Cortex of kidney (tissue), 1 donor: ENCODE data around the gene LAMA3.

Experiments used
- DNase-seq: peaks from one replicate; lab custom pipeline; 2025; lab: John Stamatoyannopoulos, UW

LAMA3 gene

GRCh38 chr18:23850215-23850614 is 161.0 kb downstream of the LAMA3 start:
- DNase-seq: no peak

- DNase-seq: no peak
These were observed 162.3 kb downstream of the LAMA3 start for GRCh38 chr18:23851470-23852002.

- no peak for DNase-seq
These were observed 163.2 kb downstream of the LAMA3 start for GRCh38 chr18:23852236-23853045.

- DNase-seq: no peak
These were observed 164.4 kb downstream of the LAMA3 start for GRCh38 chr18:23853448-23854195.

GRCh38 chr18:23855721-23856120 is 166.5 kb downstream of the LAMA3 start:
- DNase-seq: no peak

- DNase-seq: no peak
These were observed 167.4 kb downstream of the LAMA3 start for GRCh38 chr18:23856466-23857163.

- DNase-seq: no peak
These were observed 167.9 kb downstream of the LAMA3 start for GRCh38 chr18:23857164-23857552.

- no peak for DNase-seq
These were observed 168.5 kb downstream of the LAMA3 start for GRCh38 chr18:23857756-23858155.

- DNase-seq: no peak
These were observed 170.4 kb downstream of the LAMA3 start for GRCh38 chr18:23859466-23860336.

GRCh38 chr18:23861326-23861725 is 172.1 kb downstream of the LAMA3 start:
- no peak for DNase-seq

GRCh38 chr18:23861805-23862470 is 172.7 kb downstream of the LAMA3 start:
- DNase-seq: no peak

- no peak for DNase-seq
These were observed 175.4 kb downstream of the LAMA3 start for GRCh38 chr18:23864624-23865023.

GRCh38 chr18:23867006-23867405 is 177.8 kb downstream of the LAMA3 start:
- no peak for DNase-seq

GRCh38 chr18:23868136-23868785 is 179.0 kb downstream of the LAMA3 start:
- no peak for DNase-seq

- DNase-seq: no peak
These were observed 181.6 kb downstream of the LAMA3 start for GRCh38 chr18:23870676-23871380.

GRCh38 chr18:23871410-23871809 is 182.2 kb downstream of the LAMA3 start:
- no peak for DNase-seq

GRCh38 chr18:23872701-23873550 is 183.7 kb downstream of the LAMA3 start:
- DNase-seq: no peak

- DNase-seq: no peak
These were observed 187.0 kb downstream of the LAMA3 start for GRCh38 chr18:23875966-23876895.
